Measurements from ENCODE around the gene ENPP7.

ENPP7 gene

DNA sequence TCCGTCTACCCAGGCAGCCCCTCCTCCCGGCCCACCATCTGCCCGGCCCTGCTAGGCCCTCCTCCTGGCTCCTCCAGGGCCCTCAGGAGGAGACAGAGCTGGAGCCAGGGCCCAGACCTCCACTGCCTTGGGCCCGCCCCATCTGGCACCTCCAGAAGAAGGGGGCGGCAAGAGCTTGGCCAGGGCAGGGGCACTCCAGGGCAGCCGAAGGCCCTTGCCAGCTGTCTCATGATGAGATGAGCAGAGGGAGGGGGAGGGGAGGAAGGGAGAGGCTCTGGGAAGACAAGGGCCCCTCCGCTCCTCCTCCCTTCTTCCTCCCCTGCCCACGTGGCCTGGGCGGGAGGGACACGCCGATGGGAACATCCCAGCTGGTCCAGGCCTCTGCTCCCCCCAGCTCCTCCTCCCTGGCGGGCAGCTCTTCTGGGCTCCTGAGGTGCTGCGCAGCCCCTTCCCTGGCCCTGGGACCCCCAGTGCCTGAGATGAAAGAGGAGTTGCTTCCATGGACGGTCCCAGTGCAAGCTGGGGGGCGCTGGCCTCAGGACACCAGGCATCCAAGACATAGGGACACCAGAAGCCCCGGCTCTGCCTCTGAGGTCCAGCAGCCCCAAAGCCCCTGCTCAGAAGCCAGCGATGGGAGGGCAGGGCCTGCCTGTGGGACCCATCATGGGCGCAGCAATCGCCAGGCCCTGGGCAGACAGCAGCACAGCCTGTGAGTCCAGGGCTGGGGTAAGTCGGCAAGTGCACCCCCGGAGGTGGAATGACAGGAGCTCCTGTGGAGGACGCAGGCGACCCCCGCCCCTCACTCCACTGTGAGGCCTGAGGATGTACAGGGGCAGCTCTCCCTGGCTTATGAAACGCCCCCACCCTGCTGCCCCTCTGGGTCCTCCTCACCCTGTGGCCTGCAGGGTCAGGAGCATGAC lies 23.6 kb upstream of the ENPP7 start:
- Histone ChIP-seq H3K9me3 (ENCODE audit: severe bottlenecking) (no peaks in the 10 kb centered on the region), H3K27ac (peak overlapping the region; percentile 97), H3K27me3 (ENCODE audit: insufficient read depth, low read depth, severe bottlenecking) (no peaks in the 10 kb centered on the region), H3K4me3 (ENCODE audit: low read depth, low read length) (peak overlapping the region; percentile 42), H3K36me3 (peaks cover 2% of the 10 kb centered on the region; the same call in 1 of the 2 replicates)
- TF ChIP-seq, protein P1, sequence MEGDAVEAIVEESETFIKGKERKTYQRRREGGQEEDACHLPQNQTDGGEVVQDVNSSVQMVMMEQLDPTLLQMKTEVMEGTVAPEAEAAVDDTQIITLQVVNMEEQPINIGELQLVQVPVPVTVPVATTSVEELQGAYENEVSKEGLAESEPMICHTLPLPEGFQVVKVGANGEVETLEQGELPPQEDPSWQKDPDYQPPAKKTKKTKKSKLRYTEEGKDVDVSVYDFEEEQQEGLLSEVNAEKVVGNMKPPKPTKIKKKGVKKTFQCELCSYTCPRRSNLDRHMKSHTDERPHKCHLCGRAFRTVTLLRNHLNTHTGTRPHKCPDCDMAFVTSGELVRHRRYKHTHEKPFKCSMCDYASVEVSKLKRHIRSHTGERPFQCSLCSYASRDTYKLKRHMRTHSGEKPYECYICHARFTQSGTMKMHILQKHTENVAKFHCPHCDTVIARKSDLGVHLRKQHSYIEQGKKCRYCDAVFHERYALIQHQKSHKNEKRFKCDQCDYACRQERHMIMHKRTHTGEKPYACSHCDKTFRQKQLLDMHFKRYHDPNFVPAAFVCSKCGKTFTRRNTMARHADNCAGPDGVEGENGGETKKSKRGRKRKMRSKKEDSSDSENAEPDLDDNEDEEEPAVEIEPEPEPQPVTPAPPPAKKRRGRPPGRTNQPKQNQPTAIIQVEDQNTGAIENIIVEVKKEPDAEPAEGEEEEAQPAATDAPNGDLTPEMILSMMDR (IDR thresholded peaks at IDR 0.05; ENCODE audit: low read depth, low read length) = no peak
- peak; percentile 100 for DNase-seq

- no peaks in the 10 kb centered on the region for H3K9me3 ChIP-seq (ENCODE audit: severe bottlenecking)
- DNase-seq = peak; percentile 83
- H3K4me3 ChIP-seq (ENCODE audit: low read depth, low read length) = peak overlapping the region; percentile 42
- TF ChIP-seq, protein P1 (IDR thresholded peaks at IDR 0.05; ENCODE audit: low read depth, low read length) = peak; percentile 86
- no peaks in the 10 kb centered on the region for H3K27me3 ChIP-seq (ENCODE audit: insufficient read depth, low read depth, severe bottlenecking)
- peaks cover 2% of the 10 kb centered on the region; the same call in 1 of the 2 replicates for H3K36me3 ChIP-seq
- peak overlapping the region; percentile 97 for H3K27ac ChIP-seq
These were observed 22.5 kb upstream of the ENPP7 start for GRCh38 chr17:79707931-79708891.

DNA sequence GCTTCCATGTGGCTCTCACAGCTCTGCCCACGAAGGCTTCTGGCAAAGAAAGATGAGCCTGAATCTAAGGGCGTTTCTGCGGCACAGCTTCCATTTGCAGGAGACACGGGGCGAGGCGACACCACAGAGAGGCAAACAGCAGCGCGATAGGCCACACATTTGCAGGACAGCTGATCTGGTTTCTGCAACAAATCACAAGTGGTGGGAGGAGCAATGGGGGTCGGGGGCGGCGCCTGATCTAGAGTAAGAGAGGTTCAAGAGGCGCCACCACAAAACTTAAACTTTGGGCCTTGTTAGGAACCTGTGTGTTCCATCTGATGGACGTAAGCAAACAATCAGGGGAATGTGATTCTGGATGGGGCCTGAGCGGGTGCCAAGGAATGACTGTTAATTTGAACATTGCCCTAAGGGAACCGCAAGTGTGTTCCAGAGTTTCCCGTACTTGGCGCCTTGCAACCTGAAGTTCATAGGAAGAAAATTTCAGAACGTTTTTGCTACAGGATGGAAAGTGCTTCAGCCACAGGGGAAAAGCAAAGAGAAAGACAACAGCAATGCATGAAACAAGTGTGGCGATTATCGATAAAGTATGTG lies 18.9 kb upstream of the ENPP7 start:
- H3K27me3 ChIP-seq (ENCODE audit: insufficient read depth, low read depth, severe bottlenecking) = no peaks in the 10 kb centered on the region
- TF ChIP-seq, protein P1 (IDR thresholded peaks at IDR 0.05; ENCODE audit: low read depth, low read length) = no peak

GRCh38 chr17:79713391-79713790 lies 17.4 kb upstream of the ENPP7 start:
- Histone ChIP-seq H3K9me3 (ENCODE audit: severe bottlenecking) (no peaks in the 10 kb centered on the region), H3K27ac (no peak overlapping the region), H3K36me3 (peaks cover 2% of the 10 kb centered on the region; the same call in 1 of the 2 replicates), H3K27me3 (ENCODE audit: insufficient read depth, low read depth, severe bottlenecking) (no peaks in the 10 kb centered on the region), H3K4me3 (ENCODE audit: low read depth, low read length) (no peak overlapping the region)
- TF ChIP-seq, protein P1 (IDR thresholded peaks at IDR 0.05; ENCODE audit: low read depth, low read length) = no peak
- no peak for DNase-seq

More for the DNA sequence above, 18.9 kb upstream of the ENPP7 start:
- no peak for DNase-seq
- Histone ChIP-seq H3K4me3 (ENCODE audit: low read depth, low read length) (no peak overlapping the region), H3K27ac (no peak overlapping the region), H3K9me3 (ENCODE audit: severe bottlenecking) (no peaks in the 10 kb centered on the region), H3K36me3 (peaks cover 2% of the 10 kb centered on the region; the same call in 1 of the 2 replicates)

All from WERI-Rb-1 (cell line).